HG03354 (cell line): ENCODE data around the gene MPIG6B.
"Not testable (repeated sequence)": the region's sequence is repeated elsewhere in the genome, so short reads cannot be mapped to it uniquely, and the experiment has no call there.

Experiments used
- ATAC-seq: cut with Tn5 transposase; IDR thresholded peaks from one replicate; pipeline ENCODE4 v1.9.1; 2021; ENCODE audit warnings: mild to moderate bottlenecking; ENCODE audit not compliant: unreplicated experiment, poor library complexity, severe bottlenecking

Gene MPIG6B

GRCh38 chr6:31697555-31697954, 25.6 kb upstream of the MPIG6B start:
- no peak for ATAC-seq

GRCh38 chr6:31700740-31701401, 22.3 kb upstream of the MPIG6B start:
- no peak for ATAC-seq

- no peak for ATAC-seq
Observed at GRCh38 chr6:31701666-31702404, 21.3 kb upstream of the MPIG6B start.

GRCh38 chr6:31702405-31702818, 20.8 kb upstream of the MPIG6B start:
- no peak for ATAC-seq

GRCh38 chr6:31702819-31703716, 20.1 kb upstream of the MPIG6B start, which contains the start of gene ABHD16A:
ABHD16A (minus strand) TSS chr6:31703324; CDS start chr6:31703281, 43 bp downstream.
- peak; percentile 87 for ATAC-seq

- ATAC-seq: no peak
Observed at GRCh38 chr6:31705931-31706330, 17.2 kb upstream of the MPIG6B start.

- ATAC-seq: no peak
Observed at GRCh38 chr6:31706599-31706998, 16.6 kb upstream of the MPIG6B start, which contains the start of gene LY6G6F. LY6G6F (plus strand) TSS chr6:31706866; CDS start chr6:31706907, 41 bp downstream.

GRCh38 chr6:31707701-31708100, 15.5 kb upstream of the MPIG6B start:
- no peak for ATAC-seq

GRCh38 chr6:31708224-31708623, 14.9 kb upstream of the MPIG6B start:
- ATAC-seq: no peak

GRCh38 chr6:31709157-31709556, 14.0 kb upstream of the MPIG6B start:
- not testable (repeated sequence) for ATAC-seq

GRCh38 chr6:31710523-31711219, 12.5 kb upstream of the MPIG6B start:
- ATAC-seq: no peak

- ATAC-seq: no peak
Observed at GRCh38 chr6:31711233-31711632, 11.9 kb upstream of the MPIG6B start.

GRCh38 chr6:31712296-31712695, 10.9 kb upstream of the MPIG6B start:
- ATAC-seq: no peak

- ATAC-seq: no peak
Observed at GRCh38 chr6:31713465-31713864, 9.7 kb upstream of the MPIG6B start.

- no peak for ATAC-seq
Observed at GRCh38 chr6:31713991-31714684, 9.0 kb upstream of the MPIG6B start.

- ATAC-seq: no peak
Observed at GRCh38 chr6:31715022-31715958, 7.9 kb upstream of the MPIG6B start, which contains the start of gene LY6G6D. LY6G6D (plus strand) TSS chr6:31715348; CDS start chr6:31715356, 8 bp downstream.

GRCh38 chr6:31717499-31718222, 5.5 kb upstream of the MPIG6B start:
- no peak for ATAC-seq
